ENCODE data around the gene TK1.

The TK1 gene

GRCh38 chr17:78175643-78175981, 11.2 kb downstream of the TK1 start:
- peaks cover 23% of the 10 kb centered on the region for H3F3A ChIP-seq (ENCODE audit: control insufficient read depth, insufficient read depth)
- peaks cover 76% of the 10 kb centered on the region for H3K4me1 ChIP-seq (ENCODE audit: control insufficient read depth, low read length)
- peaks cover 33% of the 10 kb centered on the region for H3K79me2 ChIP-seq (ENCODE audit: control insufficient read depth, low read length)
- H3K9me3 ChIP-seq (ENCODE audit: control insufficient read depth, insufficient read depth, low read length): no peaks in the 10 kb centered on the region
- TF ChIP-seq CTCF (IDR thresholded peaks at IDR 0.05; ENCODE audit: low read depth, low read length, poor library complexity, severe bottlenecking) (no peak), EZH2phosphoT487 (IDR thresholded peaks at IDR 0.05; ENCODE audit: borderline replicate concordance, low read length) (no peak)
- H3K4me3 ChIP-seq (ENCODE audit: low read length): no peak overlapping the region
- H3K36me3 ChIP-seq (ENCODE audit: control insufficient read depth, low read length): peaks cover 96% of the 10 kb centered on the region
- no peak overlapping the region; the same call in 1 of the 2 replicates for H3K4me2 ChIP-seq (ENCODE audit: low read length)
- no peaks in the 10 kb centered on the region for H3K27me3 ChIP-seq (ENCODE audit: control insufficient read depth, low read length)
- peaks cover 8% of the 10 kb centered on the region for H4K20me1 ChIP-seq (ENCODE audit: control insufficient read depth, insufficient read depth, low read depth, low read length)
- H3K9me2 ChIP-seq (replicated peaks; ENCODE audit: control insufficient read depth, low read length): no peaks in the 10 kb centered on the region
- no peak overlapping the region for H3K27ac ChIP-seq (ENCODE audit: low read depth, low read length)

- Histone ChIP-seq H4K20me1 (ENCODE audit: control insufficient read depth, insufficient read depth, low read depth, low read length) (peaks cover 10% of the 10 kb centered on the region), H3K4me1 (ENCODE audit: control insufficient read depth, low read length) (peaks cover 79% of the 10 kb centered on the region), H3K27ac (ENCODE audit: low read depth, low read length) (peak overlapping the region; percentile 65), H3K9me2 (replicated peaks; ENCODE audit: control insufficient read depth, low read length) (no peaks in the 10 kb centered on the region), H3K27me3 (ENCODE audit: control insufficient read depth, low read length) (no peaks in the 10 kb centered on the region), H3K4me3 (ENCODE audit: low read length) (peak overlapping the region; percentile 37; the same call in 1 of the 2 replicates), H3F3A (ENCODE audit: control insufficient read depth, insufficient read depth) (peaks cover 23% of the 10 kb centered on the region), H3K79me2 (ENCODE audit: control insufficient read depth, low read length) (peaks cover 36% of the 10 kb centered on the region), H3K36me3 (ENCODE audit: control insufficient read depth, low read length) (peaks cover 96% of the 10 kb centered on the region), H3K4me2 (ENCODE audit: low read length) (peak overlapping the region; percentile 94), H3K9me3 (ENCODE audit: control insufficient read depth, insufficient read depth, low read length) (no peaks in the 10 kb centered on the region)
- TF ChIP-seq CTCF (IDR thresholded peaks at IDR 0.05; ENCODE audit: low read depth, low read length, poor library complexity, severe bottlenecking) (peak; percentile 25), EZH2phosphoT487 (IDR thresholded peaks at IDR 0.05; ENCODE audit: borderline replicate concordance, low read length) (no peak)
These were observed 11.8 kb downstream of the TK1 start for GRCh38 chr17:78174870-78175642.

- H3K9me2 ChIP-seq (replicated peaks; ENCODE audit: control insufficient read depth, low read length): no peaks in the 10 kb centered on the region
- H3K9me3 ChIP-seq (ENCODE audit: control insufficient read depth, insufficient read depth, low read length): no peaks in the 10 kb centered on the region
- H3K79me2 ChIP-seq (ENCODE audit: control insufficient read depth, low read length): peaks cover 43% of the 10 kb centered on the region
- peak overlapping the region; percentile 94 for H3K4me2 ChIP-seq (ENCODE audit: low read length)
- peak overlapping the region; percentile 65 for H3K27ac ChIP-seq (ENCODE audit: low read depth, low read length)
- TF ChIP-seq CTCF (IDR thresholded peaks at IDR 0.05; ENCODE audit: low read depth, low read length, poor library complexity, severe bottlenecking): peak; percentile 4
- TF ChIP-seq EZH2phosphoT487 (IDR thresholded peaks at IDR 0.05; ENCODE audit: borderline replicate concordance, low read length): no peak
- H3K4me1 ChIP-seq (ENCODE audit: control insufficient read depth, low read length): peaks cover 85% of the 10 kb centered on the region
- peaks cover 96% of the 10 kb centered on the region for H3K36me3 ChIP-seq (ENCODE audit: control insufficient read depth, low read length)
- H3K4me3 ChIP-seq (ENCODE audit: low read length): peak overlapping the region; percentile 37
- no peaks in the 10 kb centered on the region for H3K27me3 ChIP-seq (ENCODE audit: control insufficient read depth, low read length)
- peaks cover 15% of the 10 kb centered on the region for H4K20me1 ChIP-seq (ENCODE audit: control insufficient read depth, insufficient read depth, low read depth, low read length)
- peaks cover 23% of the 10 kb centered on the region for H3F3A ChIP-seq (ENCODE audit: control insufficient read depth, insufficient read depth)
These were observed 12.4 kb downstream of the TK1 start for GRCh38 chr17:78174346-78174869.
